22Rv1 (cell line): ENCODE data around the gene KCNAB1.

Source experiments
- CTCF ChIP-seq: fragments of 450-650 bp; IDR thresholded peaks from 2 replicates; pipeline ENCODE4 v1.5.1; 2017; ENCODE audit warnings: mild to moderate bottlenecking
- ZFX ChIP-seq: fragments of 450-650 bp; IDR thresholded peaks from 2 replicates; pipeline ENCODE4 v1.6.1; 2017; ENCODE audit warnings: antibody characterized with exemption, borderline replicate concordance

- TF ChIP-seq CTCF, result no peak
- TF ChIP-seq ZFX, result no peak
Observed at GRCh38 chr3:156360083-156360482, 239.7 kb downstream of the KCNAB1 start.
